Stimulated activated CD4-positive, alpha-beta T cell treated with anti-CD3 and anti-CD28 coated beads, Interleukin-1b, Interleukin-23, amount 100 ng/mL, for 24 hours (primary cell): ENCODE data around the gene REXO2.

Experiments
- DNase-seq, 4 experiments: peaks; one replicate each; pipeline ENCODE4 v3.0.0-alpha.2; 2020; ENCODE audit warnings: low read depth in 4 of 4, low spot score in 1 of 4

REXO2 gene

GRCh38 chr11:114439229-114440120 lies at the start of gene REXO2:
REXO2 (plus strand) TSS chr11:114439467; CDS start chr11:114439529, 62 bp downstream.
- DNase-seq = peak; percentile 79 to 91 (median 84)

DNA sequence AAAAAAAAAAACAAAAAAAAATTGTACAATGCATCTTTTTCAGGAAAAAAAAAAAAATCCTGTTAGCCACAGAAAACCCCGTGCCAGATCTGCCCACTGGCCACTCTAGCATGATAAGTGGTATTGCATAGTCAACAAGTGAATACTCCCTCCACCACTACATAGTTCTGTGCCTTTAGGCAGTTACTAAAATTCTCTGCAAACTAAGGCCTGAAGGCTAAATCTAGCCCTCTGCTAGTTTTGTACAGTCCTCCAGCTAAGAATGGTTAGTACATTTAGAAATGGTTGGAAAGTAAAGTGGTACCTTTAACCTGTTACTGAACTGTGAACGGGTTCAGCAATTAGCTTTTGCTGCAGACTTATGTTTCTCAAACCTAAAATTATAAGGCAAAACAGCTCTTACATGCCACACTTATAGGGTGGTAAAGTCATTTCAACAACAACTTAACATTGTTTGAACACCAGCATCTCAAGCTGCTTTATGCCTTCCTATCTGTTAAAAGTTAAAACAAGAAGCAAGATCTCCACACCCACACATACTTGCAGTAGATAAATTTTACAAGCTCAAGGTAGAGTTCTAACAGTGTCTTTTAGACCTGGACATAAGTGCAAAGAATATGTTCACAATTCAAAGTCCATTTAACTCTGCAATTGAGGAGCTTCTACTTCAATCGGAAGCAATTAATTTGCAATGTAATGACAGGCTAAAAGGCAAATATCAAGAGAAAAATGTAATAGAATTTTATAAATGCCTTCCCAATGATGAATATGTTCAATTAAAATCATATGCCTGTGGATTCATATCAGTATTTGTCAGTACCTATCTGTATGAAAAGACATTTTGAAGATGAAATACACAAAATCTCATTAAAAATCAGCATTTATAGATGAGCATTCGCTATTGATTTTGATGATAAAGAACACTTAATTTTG lies 46.3 kb upstream of the REXO2 start:
- no peak for DNase-seq

DNA sequence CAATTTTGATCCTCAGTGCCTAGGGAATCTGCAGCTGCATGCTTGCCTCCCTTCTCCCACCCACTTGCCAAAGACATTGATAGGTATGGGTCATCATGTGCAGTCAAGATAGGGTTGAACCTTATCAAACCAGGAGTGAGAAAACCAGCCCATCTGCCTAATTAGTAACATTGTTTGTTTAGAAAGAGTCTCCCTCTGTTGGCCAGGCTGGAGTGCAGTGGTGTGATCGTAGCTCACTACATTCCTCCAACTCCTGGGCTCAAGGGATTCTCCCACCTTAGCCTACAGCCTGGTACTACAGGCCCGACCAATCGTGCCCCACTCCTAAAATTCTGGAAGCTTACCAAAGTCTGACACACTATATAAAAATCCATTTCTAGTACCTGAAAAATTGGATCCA lies 43.5 kb upstream of the REXO2 start:
- DNase-seq = no peak

GRCh38 chr11:114396916-114397315 lies 42.4 kb upstream of the REXO2 start:
- no peak for DNase-seq

- DNase-seq = no peak
These were observed 41.8 kb upstream of the REXO2 start for GRCh38 chr11:114397349-114397982.

- DNase-seq = no peak
These were observed 40.9 kb upstream of the REXO2 start for GRCh38 chr11:114398303-114398920.

- no peak for DNase-seq
These were observed 39.6 kb upstream of the REXO2 start for GRCh38 chr11:114399490-114400215.

GRCh38 chr11:114400216-114400914 lies 38.9 kb upstream of the REXO2 start, which contains the start of the genes C11orf71 and RBM7:
C11orf71 (minus strand) TSS chr11:114400511; CDS start chr11:114400331, 180 bp downstream.
RBM7 (plus strand) TSS chr11:114400666; CDS start chr11:114400672, 6 bp downstream.
- peak; percentile 96 for DNase-seq

DNA sequence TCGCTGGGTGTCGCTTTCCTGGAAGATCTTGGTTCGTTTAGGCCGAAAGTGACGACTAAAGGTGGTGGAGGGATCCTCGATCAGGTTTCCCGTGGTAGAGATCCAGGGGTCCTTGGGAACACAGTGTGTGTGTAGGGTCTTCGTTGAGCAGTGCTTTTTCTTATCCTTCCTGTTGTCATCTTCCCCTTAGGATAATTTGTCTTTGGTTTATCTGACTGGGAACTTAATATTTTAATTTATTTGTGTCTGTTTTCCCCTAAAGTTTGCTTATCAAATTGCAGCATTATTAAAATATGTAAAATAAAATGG lies 38.4 kb upstream of the REXO2 start:
- no peak for DNase-seq

DNA sequence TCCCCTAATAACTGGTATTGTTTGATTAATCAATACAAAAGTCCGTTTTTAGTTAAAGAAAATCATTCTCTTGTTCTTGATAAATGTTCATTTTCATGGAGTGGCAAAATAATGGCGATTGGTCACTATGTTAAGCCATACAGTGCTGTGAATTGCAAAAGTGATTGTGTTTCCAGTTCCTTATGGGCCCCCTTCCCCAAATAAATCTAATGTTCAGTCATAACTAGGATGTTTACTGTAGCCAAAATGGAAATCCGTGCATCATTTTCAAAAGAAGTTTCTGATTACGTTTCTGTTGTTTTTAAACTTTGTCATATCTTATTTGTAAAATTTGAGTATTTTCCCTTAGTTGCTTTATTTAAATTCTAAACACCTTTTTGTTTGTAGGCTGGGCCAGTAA lies 38.0 kb upstream of the REXO2 start:
- no peak for DNase-seq

DNA sequence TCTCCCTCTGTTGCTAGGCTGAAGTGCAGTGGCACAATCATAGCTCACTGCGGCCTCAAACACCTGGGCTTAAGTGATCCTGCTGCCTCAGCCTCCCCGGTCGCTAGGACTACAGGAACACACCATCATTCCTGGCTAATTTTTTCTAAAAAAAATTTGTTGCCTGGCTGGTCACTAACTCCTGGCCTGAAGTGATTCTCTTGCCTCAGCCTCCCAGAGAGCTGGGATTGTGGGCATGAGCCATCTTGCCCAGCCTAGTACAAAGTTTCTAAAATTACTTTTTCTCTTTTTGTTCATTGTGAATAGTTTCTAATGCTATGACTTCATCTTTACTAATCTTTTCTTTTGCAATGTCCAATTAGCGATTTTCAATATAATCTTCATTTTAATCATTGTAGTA lies 26.3 kb upstream of the REXO2 start:
- no peak for DNase-seq

- no peak for DNase-seq
These were observed 25.3 kb upstream of the REXO2 start for GRCh38 chr11:114413958-114414357.

GRCh38 chr11:114416441-114416961 lies 22.8 kb upstream of the REXO2 start:
- no peak for DNase-seq

DNA sequence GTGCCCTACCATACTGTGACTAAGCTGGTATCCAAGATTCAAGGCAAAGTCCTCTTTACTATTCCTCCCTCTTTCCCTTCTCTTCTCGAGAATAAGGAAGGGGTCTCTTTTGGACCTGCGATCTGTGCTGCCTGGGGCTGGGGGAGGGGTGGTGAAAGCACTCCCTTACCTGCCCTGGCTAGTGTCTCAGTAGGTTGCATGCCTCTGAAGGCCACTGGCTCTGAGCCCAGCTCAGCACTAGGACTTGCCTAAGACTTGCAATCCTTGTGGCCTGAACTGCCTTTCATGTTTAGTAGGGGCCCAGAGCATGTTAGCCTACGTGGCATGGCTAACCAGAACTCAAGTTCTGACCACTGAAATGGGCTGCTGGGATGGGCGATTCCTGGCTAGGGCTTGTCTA lies 13.0 kb upstream of the REXO2 start:
- no peak for DNase-seq

DNA sequence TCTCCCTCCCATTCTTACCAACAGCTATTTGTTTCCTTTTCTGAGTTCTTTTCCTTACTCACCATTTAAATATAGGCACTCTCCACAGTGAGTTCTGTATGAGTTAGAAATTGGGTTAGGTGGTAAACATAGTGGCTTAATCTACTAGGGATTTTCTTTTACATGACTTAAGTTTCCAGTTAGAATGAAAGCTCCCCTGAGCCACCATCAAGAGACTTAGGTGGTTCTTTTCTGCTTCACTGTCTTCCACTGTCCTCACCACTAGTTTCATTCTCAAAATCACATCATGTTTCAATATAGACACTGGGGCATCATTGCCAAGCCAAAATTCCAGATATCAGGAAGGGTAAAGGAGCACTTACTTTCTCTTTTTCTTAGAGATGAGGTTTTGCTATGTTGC lies 9.0 kb upstream of the REXO2 start:
- no peak for DNase-seq

- no peak for DNase-seq
These were observed 6.4 kb upstream of the REXO2 start for GRCh38 chr11:114432893-114433292.

DNA sequence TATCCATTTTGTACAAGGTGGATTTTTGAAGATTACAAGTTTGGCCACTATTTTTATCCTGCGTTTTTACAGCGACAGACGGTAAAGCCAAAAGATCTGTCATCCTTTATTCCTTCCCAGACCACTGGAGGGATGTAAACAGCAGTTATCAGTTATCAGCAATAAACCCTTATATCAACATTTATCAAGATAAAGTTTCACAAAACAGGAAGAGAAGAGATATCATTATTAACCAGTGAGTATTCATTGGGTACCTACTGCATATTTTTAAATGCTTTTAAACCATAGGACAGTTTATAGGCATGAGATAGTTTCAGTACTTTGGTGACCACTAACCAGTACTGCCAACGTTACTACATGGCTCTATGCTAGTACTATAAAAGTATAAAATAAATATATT lies 5.9 kb upstream of the REXO2 start:
- no peak for DNase-seq

DNA sequence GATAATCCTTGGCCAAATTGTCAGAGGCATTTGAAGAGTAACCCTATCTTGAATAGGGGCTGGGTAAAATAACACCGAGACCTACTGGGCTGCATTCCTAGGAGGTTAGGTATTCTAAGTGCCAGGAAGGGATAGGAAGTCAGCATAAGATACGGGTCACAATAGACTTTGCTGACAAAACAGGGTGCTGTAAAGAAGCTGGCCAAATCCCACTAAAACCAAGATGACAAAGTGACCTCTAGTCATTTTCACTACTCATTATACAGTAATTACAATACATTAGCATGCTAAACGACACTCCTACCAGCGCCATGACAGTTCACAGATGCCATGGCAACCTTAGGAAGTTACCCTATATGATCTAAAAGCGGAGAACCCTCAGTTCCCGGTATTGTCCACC lies 964 bp upstream of the REXO2 start:
- DNase-seq = no peak

GRCh38 chr11:114440121-114440860 lies 1.0 kb downstream of the REXO2 start:
- no peak for DNase-seq
